PC-9 (cell line): Measurements from ENCODE around the gene SELENOM. TPM values are rescaled to one million over a fixed set of nuclear protein-coding genes. Genes with fewer than 3 reads are reported as not detected.

Experiments used
- BruUV-seq: library from RNA; stranded (reverse); fragments of 400-500 nt; replicated peaks from 2 replicates; lab custom pipeline; 2021; lab: Mats Ljungman, UMichigan
- CTCF ChIA-PET: fragments of 300-600 bp; sonication (Branson Sonifier 250); formaldehyde crosslinking; loops from one replicate; lab custom pipeline; 2022; ENCODE audit warnings: antibody characterized with exemption; lab: Charles Lee
- POLR2A ChIA-PET: fragments of 300-600 bp; sonication (Branson Sonifier 250); formaldehyde crosslinking; loops from one replicate; lab custom pipeline; 2022; ENCODE audit warnings: antibody characterized with exemption; ENCODE audit not compliant: unreplicated experiment; lab: Charles Lee
- DNase-seq, 2 experiments: peaks; one replicate each; pipeline versions ENCODE4 v3.0.0 to v3.0.0-alpha.2; 2015 to 2022; ENCODE audit warnings: mixed read lengths in 1 of 2
- H2AFZ ChIP-seq: fragments of 200-600 bp; sonication (generic); 2 replicates; pipeline ENCODE4 v1.8.1; 2017; ENCODE audit warnings: antibody characterized with exemption
- H3F3A ChIP-seq: fragments of 200-600 bp; sonication (generic); 2 replicates; pipeline ENCODE4 v1.8.1; 2017; ENCODE audit warnings: antibody characterized with exemption, mild to moderate bottlenecking, low read depth; ENCODE audit not compliant: insufficient read depth
- H3K27ac ChIP-seq: fragments of 200-600 bp; sonication (generic); 2 replicates; pipeline ENCODE4 v1.6.1; 2016; ENCODE audit warnings: mixed run types
- H3K27me3 ChIP-seq: fragments of 200-600 bp; sonication (generic); 2 replicates; pipeline ENCODE4 v1.6.1; 2016; ENCODE audit warnings: low read depth, mixed run types; ENCODE audit not compliant: insufficient read depth
- H3K36me3 ChIP-seq: fragments of 200-600 bp; sonication (generic); 2 replicates; pipeline ENCODE4 v1.6.1; 2016; ENCODE audit warnings: low read depth, mixed run types
- H3K4me1 ChIP-seq: fragments of 200-600 bp; sonication (generic); replicated peaks from 2 replicates; pipeline ENCODE4 v1.6.1; 2016; ENCODE audit warnings: mixed run types; ENCODE audit not compliant: insufficient read depth
- H3K4me2 ChIP-seq: fragments of 200-600 bp; sonication (generic); 2 replicates; pipeline ENCODE4 v1.6.1; 2017; ENCODE audit warnings: mixed run types
- H3K4me3 ChIP-seq: fragments of 200-600 bp; sonication (generic); 2 replicates; pipeline ENCODE4 v1.6.1; 2016; ENCODE audit warnings: mixed run types
- H3K79me2 ChIP-seq: fragments of 200-600 bp; sonication (generic); 2 replicates; pipeline ENCODE4 v1.6.1; 2017; ENCODE audit warnings: low read depth, mixed run types
- H3K9me2 ChIP-seq: fragments of 200-600 bp; sonication (generic); 2 replicates; pipeline ENCODE4 v1.8.1; 2017; ENCODE audit warnings: mild to moderate bottlenecking; ENCODE audit not compliant: insufficient read depth
- H3K9me3 ChIP-seq: fragments of 200-600 bp; sonication (generic); 2 replicates; pipeline ENCODE4 v1.8.1; 2016; ENCODE audit warnings: low read depth; ENCODE audit not compliant: insufficient read depth
- H4K20me1 ChIP-seq: fragments of 200-600 bp; sonication (generic); 2 replicates; pipeline ENCODE4 v1.8.1; 2017; ENCODE audit not compliant: insufficient read depth
- EZH2 ChIP-seq: fragments of 200-600 bp; sonication (generic); IDR thresholded peaks from 2 replicates; pipeline ENCODE4 v1.8.0; 2017; ENCODE audit warnings: antibody characterized with exemption, low read depth
- intact Hi-C: fragments of 100-400 bp; cut with micrococcal nuclease; formaldehyde crosslinking; loops from one replicate; pipeline ENCODE4 v1.10.0; 2022; ENCODE audit not compliant: unreplicated experiment
- total RNA-seq: library from RNA; stranded (reverse); gene quantifications from 2 replicates; pipeline ENCODE4 v1.2.3, GENCODE V29; 2021
- TF ChIP-seq, protein P1 (sequence below): fragments of 200-600 bp; sonication (generic); conservative IDR thresholded peaks from 2 replicates; pipeline ENCODE4 v1.6.1; 2017; ENCODE audit warnings: mixed run types, antibody characterized with exemption, mild to moderate bottlenecking, moderate library complexity

SELENOM gene
- total RNA-seq, 1 experiment from 2014 or later = 20.7 TPM

DNA sequence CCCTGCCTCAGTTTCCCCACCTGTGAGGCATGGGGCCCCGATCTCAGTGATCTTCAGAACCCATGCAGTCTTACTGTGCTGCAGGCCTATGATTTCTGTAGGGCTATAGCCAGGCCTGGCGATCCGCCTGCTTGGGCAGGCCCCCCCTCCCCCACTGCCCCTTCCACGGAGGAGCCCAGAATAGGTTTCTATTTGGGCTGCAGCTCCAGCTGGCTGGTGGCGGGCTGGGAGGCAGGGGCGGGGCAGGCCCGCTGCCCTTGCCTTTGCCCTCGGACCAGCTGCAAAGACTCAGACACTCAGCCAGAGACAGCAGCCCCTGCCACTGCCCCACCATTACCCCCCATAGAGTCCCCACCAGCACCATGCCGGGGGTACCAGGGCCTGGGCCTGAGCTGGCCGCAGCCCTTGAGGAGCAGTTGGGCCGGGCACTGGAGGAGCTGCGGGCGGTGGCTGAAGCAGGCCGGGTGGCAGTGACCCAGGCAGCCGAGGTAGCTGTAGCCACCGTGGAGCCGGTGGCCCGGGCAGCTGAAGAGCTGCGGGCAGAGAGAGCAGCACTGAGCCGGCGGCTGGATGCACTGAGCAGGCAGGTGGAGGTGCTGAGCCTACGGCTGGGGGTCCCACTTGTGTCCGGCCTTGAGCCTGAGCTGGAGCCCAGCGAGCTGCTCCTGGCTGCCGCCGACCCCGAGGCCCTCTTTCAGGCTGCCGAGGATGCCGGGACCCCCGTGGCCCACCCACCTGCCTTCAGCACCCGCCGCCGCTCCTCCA lies 14.1 kb downstream of the SELENOM start:
- Histone ChIP-seq H3K4me1 (no peaks in the 10 kb centered on the region), H4K20me1 (no peaks in the 10 kb centered on the region; the same call in 1 of the 2 replicates), H3K4me3 (no peak overlapping the region), H3K9me3 (no peaks in the 10 kb centered on the region), H3K36me3 (no peaks in the 10 kb centered on the region), H2AFZ (no peak overlapping the region), H3K9me2 (no peaks in the 10 kb centered on the region), H3K27me3 (no peaks in the 10 kb centered on the region), H3K79me2 (no peaks in the 10 kb centered on the region), H3K4me2 (no peak overlapping the region), H3K27ac (no peak overlapping the region), H3F3A (no peaks in the 10 kb centered on the region)
- TF ChIP-seq, protein P1, sequence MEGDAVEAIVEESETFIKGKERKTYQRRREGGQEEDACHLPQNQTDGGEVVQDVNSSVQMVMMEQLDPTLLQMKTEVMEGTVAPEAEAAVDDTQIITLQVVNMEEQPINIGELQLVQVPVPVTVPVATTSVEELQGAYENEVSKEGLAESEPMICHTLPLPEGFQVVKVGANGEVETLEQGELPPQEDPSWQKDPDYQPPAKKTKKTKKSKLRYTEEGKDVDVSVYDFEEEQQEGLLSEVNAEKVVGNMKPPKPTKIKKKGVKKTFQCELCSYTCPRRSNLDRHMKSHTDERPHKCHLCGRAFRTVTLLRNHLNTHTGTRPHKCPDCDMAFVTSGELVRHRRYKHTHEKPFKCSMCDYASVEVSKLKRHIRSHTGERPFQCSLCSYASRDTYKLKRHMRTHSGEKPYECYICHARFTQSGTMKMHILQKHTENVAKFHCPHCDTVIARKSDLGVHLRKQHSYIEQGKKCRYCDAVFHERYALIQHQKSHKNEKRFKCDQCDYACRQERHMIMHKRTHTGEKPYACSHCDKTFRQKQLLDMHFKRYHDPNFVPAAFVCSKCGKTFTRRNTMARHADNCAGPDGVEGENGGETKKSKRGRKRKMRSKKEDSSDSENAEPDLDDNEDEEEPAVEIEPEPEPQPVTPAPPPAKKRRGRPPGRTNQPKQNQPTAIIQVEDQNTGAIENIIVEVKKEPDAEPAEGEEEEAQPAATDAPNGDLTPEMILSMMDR = no peak
- TF ChIP-seq EZH2 = no peak
- no TSS peak for BruUV-seq
- intact Hi-C loops = no loop called here
- no peak for DNase-seq
- POLR2A ChIA-PET = interaction anchor here (0.6 kb wide), 1 partner anchor 806 kb away, joined by 4 read pairs; no protein-coding TSS in a partner anchor
- CTCF ChIA-PET = interaction anchor here (0.6 kb wide), 1 partner anchor 124 kb away, joined by 3 read pairs; no protein-coding TSS in a partner anchor

DNA sequence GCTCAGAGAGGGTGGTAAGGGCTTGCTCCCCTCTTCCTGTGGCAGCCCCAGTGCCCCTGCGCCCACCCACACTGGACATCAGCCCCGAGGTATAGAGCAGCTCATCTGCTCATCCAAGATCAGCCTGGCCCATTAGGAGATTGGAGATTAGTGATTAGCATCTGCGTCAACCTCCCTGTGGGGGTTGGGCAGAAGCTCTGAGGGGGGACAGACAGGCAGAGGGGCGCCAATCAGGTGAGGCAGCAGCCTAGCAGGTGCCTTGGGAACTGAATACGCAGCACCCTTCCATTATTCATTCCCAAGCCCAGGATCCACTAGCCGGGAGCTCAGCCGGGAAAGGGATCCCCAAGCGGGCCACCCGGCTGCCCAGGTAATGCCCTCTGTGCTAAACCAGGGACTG lies 15.2 kb downstream of the SELENOM start:
- H3K4me2 ChIP-seq = no peak overlapping the region
- ChIA-PET CTCF (no interaction called here), POLR2A (interaction anchor here (0.6 kb wide), 1 partner anchor 70 kb away, joined by 4 read pairs; no protein-coding TSS in a partner anchor)
- BruUV-seq = no TSS peak
- no peaks in the 10 kb centered on the region for H3F3A ChIP-seq
- H3K27ac ChIP-seq = no peak overlapping the region
- H3K27me3 ChIP-seq = no peaks in the 10 kb centered on the region
- H3K79me2 ChIP-seq = no peaks in the 10 kb centered on the region
- no peaks in the 10 kb centered on the region for H3K9me2 ChIP-seq
- TF ChIP-seq, protein P1 = no peak
- no peak for TF ChIP-seq EZH2
- no peaks in the 10 kb centered on the region for H3K36me3 ChIP-seq
- H3K4me3 ChIP-seq = no peak overlapping the region
- H4K20me1 ChIP-seq = no peaks in the 10 kb centered on the region; the same call in 1 of the 2 replicates
- no peaks in the 10 kb centered on the region for H3K4me1 ChIP-seq
- no peak overlapping the region for H2AFZ ChIP-seq
- intact Hi-C loops = no loop called here
- DNase-seq = no peak
- H3K9me3 ChIP-seq = no peaks in the 10 kb centered on the region

DNA sequence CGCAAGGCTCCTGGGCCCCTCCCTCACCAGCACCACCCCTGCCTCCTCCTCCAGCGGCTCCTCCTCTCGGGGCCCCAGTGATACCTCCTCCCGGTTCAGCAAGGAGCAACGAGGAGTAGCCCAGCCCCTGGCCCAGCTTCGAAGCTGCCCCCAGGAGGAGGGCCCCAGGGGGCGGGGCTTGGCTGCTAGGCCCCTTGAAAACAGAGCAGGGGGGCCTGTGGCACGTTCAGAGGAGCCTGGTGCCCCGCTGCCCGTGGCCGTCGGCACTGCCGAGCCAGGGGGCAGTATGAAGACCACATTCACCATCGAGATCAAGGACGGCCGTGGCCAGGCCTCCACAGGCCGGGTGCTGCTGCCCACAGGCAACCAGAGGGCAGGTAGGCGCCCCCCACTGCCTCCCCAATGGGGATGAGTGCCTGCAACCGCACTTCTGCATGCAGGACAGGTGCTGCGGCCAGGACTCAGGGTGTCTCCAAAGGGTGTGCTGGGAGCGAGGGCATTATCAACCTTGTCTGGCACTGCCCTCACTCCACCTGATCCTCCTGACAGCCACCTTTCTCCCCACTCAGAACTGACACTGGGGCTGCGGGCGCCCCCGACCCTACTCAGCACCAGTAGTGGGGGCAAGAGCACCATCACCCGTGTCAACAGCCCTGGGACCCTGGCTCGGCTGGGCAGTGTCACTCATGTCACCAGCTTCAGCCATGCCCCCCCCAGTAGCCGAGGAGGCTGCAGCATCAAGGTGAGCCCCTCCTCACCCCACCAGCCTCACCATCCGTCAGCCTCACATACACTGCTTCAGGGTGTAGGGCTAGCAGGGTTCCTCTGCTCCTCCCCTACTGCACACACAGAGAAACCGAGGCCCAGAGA lies 16.0 kb downstream of the SELENOM start:
- Histone ChIP-seq H3K9me2 (no peaks in the 10 kb centered on the region), H3K4me1 (no peaks in the 10 kb centered on the region), H3K27me3 (no peaks in the 10 kb centered on the region), H2AFZ (no peak overlapping the region), H4K20me1 (no peaks in the 10 kb centered on the region; the same call in 1 of the 2 replicates), H3K4me3 (no peak overlapping the region), H3K27ac (no peak overlapping the region), H3K4me2 (no peak overlapping the region), H3K36me3 (no peaks in the 10 kb centered on the region), H3K9me3 (no peaks in the 10 kb centered on the region), H3K79me2 (no peaks in the 10 kb centered on the region), H3F3A (0 out of 2 replicates have a peak, but pooled peaks cover 4% of the 10 kb centered on the region)
- no peak for DNase-seq
- TF ChIP-seq, protein P1 = no peak
- TF ChIP-seq EZH2 = no peak
- BruUV-seq = no TSS peak
- ChIA-PET CTCF (interaction anchor here (0.6 kb wide), 1 partner anchor 71 kb away, joined by 3 read pairs; no protein-coding TSS in a partner anchor), POLR2A (no interaction called here)
- intact Hi-C loops = no loop called here
